Measurements from ENCODE around the gene CIDEB.

GRCh38 chr14:24269368-24269767, 38.4 kb downstream of the CIDEB start:
- TF ChIP-seq, protein P1, sequence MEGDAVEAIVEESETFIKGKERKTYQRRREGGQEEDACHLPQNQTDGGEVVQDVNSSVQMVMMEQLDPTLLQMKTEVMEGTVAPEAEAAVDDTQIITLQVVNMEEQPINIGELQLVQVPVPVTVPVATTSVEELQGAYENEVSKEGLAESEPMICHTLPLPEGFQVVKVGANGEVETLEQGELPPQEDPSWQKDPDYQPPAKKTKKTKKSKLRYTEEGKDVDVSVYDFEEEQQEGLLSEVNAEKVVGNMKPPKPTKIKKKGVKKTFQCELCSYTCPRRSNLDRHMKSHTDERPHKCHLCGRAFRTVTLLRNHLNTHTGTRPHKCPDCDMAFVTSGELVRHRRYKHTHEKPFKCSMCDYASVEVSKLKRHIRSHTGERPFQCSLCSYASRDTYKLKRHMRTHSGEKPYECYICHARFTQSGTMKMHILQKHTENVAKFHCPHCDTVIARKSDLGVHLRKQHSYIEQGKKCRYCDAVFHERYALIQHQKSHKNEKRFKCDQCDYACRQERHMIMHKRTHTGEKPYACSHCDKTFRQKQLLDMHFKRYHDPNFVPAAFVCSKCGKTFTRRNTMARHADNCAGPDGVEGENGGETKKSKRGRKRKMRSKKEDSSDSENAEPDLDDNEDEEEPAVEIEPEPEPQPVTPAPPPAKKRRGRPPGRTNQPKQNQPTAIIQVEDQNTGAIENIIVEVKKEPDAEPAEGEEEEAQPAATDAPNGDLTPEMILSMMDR (conservative IDR thresholded peaks at IDR 0.05; ENCODE audit: low read depth, low read length): no peak
- no peak for TF ChIP-seq EZH2 (IDR thresholded peaks at IDR 0.05; ENCODE audit: borderline replicate concordance, low read depth, low read length, poor library complexity, severe bottlenecking)

Data from A673 (cell line).